ENCODE data around the gene PEAK1. TPM values are rescaled to one million over a fixed set of nuclear protein-coding genes. Genes with fewer than 3 reads are reported as not detected.

The PEAK1 gene
- total RNA-seq, 6 donors from 2014 or later: 82.8 to 142 (median 90.1) TPM

DNA sequence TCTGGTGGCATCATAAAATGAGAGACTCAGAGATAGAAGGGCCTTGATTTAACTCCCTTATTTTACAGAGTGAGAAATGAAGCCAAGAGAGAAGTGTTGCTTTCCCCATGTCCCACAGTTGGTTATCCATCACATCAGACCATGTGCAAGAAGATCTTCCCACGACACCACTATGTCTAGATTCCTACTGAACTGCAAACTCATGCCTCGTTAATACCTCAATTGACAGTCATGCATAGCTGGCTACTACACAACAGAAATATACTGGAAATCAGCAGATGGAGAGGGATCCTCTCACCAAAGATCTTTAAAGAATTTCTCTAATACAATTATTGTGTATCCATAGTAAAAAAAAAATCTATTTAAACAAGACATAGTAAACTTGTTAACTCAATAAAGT, 33.3 kb downstream of the PEAK1 start:
- 91 to 96% methylated on average over 2 of the region's 2 CpGs for WGBS, 2 donors
- Histone ChIP-seq H3K4me1 (peaks cover 15 to 29% (median 23%) of the 10 kb centered on the region in 4 donors), H3K4me3 (no peak overlapping the region)

DNA sequence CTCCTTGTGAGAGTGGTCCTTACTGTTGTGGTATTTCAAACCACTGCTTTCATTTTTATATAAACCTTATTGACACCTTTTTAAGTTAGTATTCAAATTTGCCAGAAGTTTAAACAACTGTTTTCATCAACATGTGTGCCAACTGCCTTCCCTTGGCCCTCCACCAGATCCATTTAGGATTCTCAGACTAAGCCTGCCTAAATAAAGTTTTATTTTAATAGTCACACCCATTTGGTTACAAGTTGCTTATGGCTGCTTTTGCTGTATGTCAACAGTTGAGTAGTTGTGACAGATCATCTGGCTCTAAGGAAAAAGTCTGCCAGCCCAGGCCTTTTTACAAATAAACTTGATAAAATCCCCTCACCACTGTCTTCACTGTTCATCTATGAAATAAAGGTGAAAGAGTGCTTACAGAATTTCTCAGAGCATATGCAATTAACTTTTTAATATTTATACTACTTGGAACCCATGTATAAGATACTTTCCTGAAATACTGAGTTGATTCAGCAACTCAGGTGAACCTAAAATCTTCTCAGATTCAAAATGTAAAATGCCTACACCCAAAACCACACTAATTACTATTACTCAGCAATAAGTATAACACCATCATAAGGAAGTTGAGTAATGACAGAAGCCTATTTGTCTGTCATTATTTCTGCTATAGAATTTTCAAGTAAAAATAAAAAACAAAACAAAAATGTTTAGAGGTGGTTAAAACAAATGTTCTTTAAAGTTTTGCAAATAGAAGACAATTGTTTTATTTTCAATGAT, 35.1 kb downstream of the PEAK1 start:
- no peak for TF ChIP-seq POLR2A (IDR thresholded peaks at IDR 0.05)
- TF ChIP-seq, protein P1, sequence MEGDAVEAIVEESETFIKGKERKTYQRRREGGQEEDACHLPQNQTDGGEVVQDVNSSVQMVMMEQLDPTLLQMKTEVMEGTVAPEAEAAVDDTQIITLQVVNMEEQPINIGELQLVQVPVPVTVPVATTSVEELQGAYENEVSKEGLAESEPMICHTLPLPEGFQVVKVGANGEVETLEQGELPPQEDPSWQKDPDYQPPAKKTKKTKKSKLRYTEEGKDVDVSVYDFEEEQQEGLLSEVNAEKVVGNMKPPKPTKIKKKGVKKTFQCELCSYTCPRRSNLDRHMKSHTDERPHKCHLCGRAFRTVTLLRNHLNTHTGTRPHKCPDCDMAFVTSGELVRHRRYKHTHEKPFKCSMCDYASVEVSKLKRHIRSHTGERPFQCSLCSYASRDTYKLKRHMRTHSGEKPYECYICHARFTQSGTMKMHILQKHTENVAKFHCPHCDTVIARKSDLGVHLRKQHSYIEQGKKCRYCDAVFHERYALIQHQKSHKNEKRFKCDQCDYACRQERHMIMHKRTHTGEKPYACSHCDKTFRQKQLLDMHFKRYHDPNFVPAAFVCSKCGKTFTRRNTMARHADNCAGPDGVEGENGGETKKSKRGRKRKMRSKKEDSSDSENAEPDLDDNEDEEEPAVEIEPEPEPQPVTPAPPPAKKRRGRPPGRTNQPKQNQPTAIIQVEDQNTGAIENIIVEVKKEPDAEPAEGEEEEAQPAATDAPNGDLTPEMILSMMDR (IDR thresholded peaks at IDR 0.05): no peak
- TF ChIP-seq EP300 (IDR thresholded peaks at IDR 0.05): no peak
- TF ChIP-seq POLR2AphosphoS5 (IDR thresholded peaks at IDR 0.05): no peak
- no peaks in the 10 kb centered on the region for H3K9me3 ChIP-seq
- no peak for DNase-seq
- no peak overlapping the region for H3K27ac ChIP-seq
- no peaks in the 10 kb centered on the region for H3K27me3 ChIP-seq
- no peak for ATAC-seq (ENCODE audit: low FRiP score in 2 of 2)
- H3K36me3 ChIP-seq: no peaks in the 10 kb centered on the region
- peaks cover 15 to 17% (median 16%) of the 10 kb centered on the region in 4 donors for H3K4me1 ChIP-seq
- H3K4me3 ChIP-seq: no peak overlapping the region

More for the DNA sequence above, 33.3 kb downstream of the PEAK1 start:
- DNase-seq (no peak), ATAC-seq (ENCODE audit: low FRiP score in 2 of 2) (no peak)
- Histone ChIP-seq H3K9me3 (no peaks in the 10 kb centered on the region), H3K27ac (no peak overlapping the region), H3K27me3 (no peaks in the 10 kb centered on the region), H3K36me3 (no peaks in the 10 kb centered on the region)
- TF ChIP-seq POLR2A (IDR thresholded peaks at IDR 0.05) (no peak), POLR2AphosphoS5 (IDR thresholded peaks at IDR 0.05) (no peak), EP300 (IDR thresholded peaks at IDR 0.05) (no peak)
- TF ChIP-seq, protein P1 (IDR thresholded peaks at IDR 0.05): no peak

DNA sequence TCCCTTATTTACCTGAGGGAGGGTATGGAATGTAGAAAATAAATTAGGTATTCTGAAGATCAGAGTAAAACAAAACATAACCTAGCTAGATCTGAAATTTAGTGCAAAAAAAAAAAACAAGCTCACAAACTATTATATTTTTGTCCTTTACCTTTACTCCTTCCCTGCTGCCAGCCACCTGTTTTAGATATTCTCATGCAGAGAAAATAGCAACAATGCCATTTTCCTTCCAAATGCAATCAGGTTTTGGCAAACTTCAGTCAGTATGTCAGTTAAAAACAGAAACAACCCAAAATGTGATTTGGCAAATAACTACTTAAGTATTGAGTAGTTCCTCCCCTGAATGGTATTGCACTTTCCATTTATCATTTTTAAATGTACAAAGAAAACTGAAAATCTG, 35.8 kb downstream of the PEAK1 start:
- Histone ChIP-seq H3K36me3 (no peaks in the 10 kb centered on the region), H3K27ac (no peak overlapping the region), H3K4me1 (peaks cover 15 to 17% (median 16%) of the 10 kb centered on the region in 4 donors), H3K4me3 (no peak overlapping the region), H3K9me3 (no peaks in the 10 kb centered on the region), H3K27me3 (no peaks in the 10 kb centered on the region)
- no peak for ATAC-seq (ENCODE audit: low FRiP score in 2 of 2)
- DNase-seq: no peak
- TF ChIP-seq EP300 (IDR thresholded peaks at IDR 0.05): no peak
- no peak for TF ChIP-seq POLR2AphosphoS5 (IDR thresholded peaks at IDR 0.05)
- TF ChIP-seq, protein P1 (IDR thresholded peaks at IDR 0.05): no peak
- TF ChIP-seq POLR2A (IDR thresholded peaks at IDR 0.05): no peak

GRCh38 chr15:77380033-77380432, 39.9 kb downstream of the PEAK1 start:
- Histone ChIP-seq H3K27ac (no peak overlapping the region), H3K27me3 (no peaks in the 10 kb centered on the region), H3K4me3 (no peak overlapping the region), H3K36me3 (no peaks in the 10 kb centered on the region), H3K4me1 (peaks cover 6 to 10% (median 9%) of the 10 kb centered on the region in 4 donors), H3K9me3 (no peaks in the 10 kb centered on the region)
- 95 to 96% methylated on average over 4 of the region's 4 CpGs for WGBS, 2 donors
- ATAC-seq (ENCODE audit: low FRiP score in 2 of 2): no peak
- TF ChIP-seq POLR2AphosphoS5 (IDR thresholded peaks at IDR 0.05) (no peak), EP300 (IDR thresholded peaks at IDR 0.05) (no peak), POLR2A (IDR thresholded peaks at IDR 0.05) (no peak)
- TF ChIP-seq, protein P1 (IDR thresholded peaks at IDR 0.05): no peak
- no peak for DNase-seq

GRCh38 chr15:77376770-77377169, 43.1 kb downstream of the PEAK1 start:
- H3K9me3 ChIP-seq: no peaks in the 10 kb centered on the region
- no peak overlapping the region for H3K4me3 ChIP-seq
- ATAC-seq (ENCODE audit: low FRiP score in 2 of 2) (no peak), DNase-seq (no peak)
- H3K4me1 ChIP-seq: no peaks in the 10 kb centered on the region
- H3K27ac ChIP-seq: no peak overlapping the region
- H3K36me3 ChIP-seq: no peaks in the 10 kb centered on the region
- 95 to 97% methylated on average over 1 of the region's 1 CpG for WGBS, 2 donors
- H3K27me3 ChIP-seq: no peaks in the 10 kb centered on the region
- no peak for TF ChIP-seq POLR2AphosphoS5 (IDR thresholded peaks at IDR 0.05)
